Right lobe of liver (tissue), 6 donors: ENCODE measurements around the gene PHC1. TPM values are rescaled to one million over a fixed set of nuclear protein-coding genes. Genes with fewer than 3 reads are reported as not detected.

Source experiments
- ATAC-seq, 4 donors: fragments of 200-7000 bp; cut with Tn5 transposase; one replicate each; pipeline ENCODE4 v1.9.1; 2020; ENCODE audit warnings: mild to moderate bottlenecking in 4 of 4, moderate library complexity in 4 of 4
- DNase-seq, 3 donors: peaks; one replicate each; pipeline ENCODE4 v3.0.0-alpha.2; 2020
- H3K27ac ChIP-seq, 3 donors: fragments of 200-600 bp; one replicate each; pipeline ENCODE4 v1.8.0; 2022
- H3K27me3 ChIP-seq, 2 donors: fragments of 200-600 bp; one replicate each; pipeline ENCODE4 v1.8.0; 2022
- H3K36me3 ChIP-seq, 4 donors: fragments of 200-600 bp; sonication (generic) in 1 of 4; one replicate each; pipeline versions ENCODE4 v1.5.1 to v1.8.0; 2017 to 2022; ENCODE audit warnings: control low read depth in 1 of 4
- H3K4me1 ChIP-seq, 4 donors: fragments of 200-600 bp; sonication (generic) in 1 of 4; one replicate each; pipeline versions ENCODE4 v1.5.1 to v1.8.0; 2017 to 2022; ENCODE audit warnings: control low read depth in 1 of 4
- H3K4me3 ChIP-seq, 3 donors: fragments of 200-600 bp; one replicate each; pipeline ENCODE4 v1.8.0; 2022
- H3K9me3 ChIP-seq, 4 donors: fragments of 200-600 bp; sonication (generic) in 1 of 4; one replicate each; pipeline versions ENCODE4 v1.5.1 to v1.8.0; 2017 to 2022; ENCODE audit warnings: control low read depth in 1 of 4
- CTCF ChIP-seq, 4 donors: fragments of 200-600 bp in 3 of 4; fragments of 450-650 bp in 1 of 4; IDR thresholded peaks; one replicate each; pipeline versions ENCODE4 v1.5.1 to v1.8.0; 2016 to 2022; ENCODE audit warnings: antibody characterized with exemption in 4 of 4, mild to moderate bottlenecking in 2 of 4
- POLR2A ChIP-seq: fragments of 450-650 bp; IDR thresholded peaks from one replicate; pipeline ENCODE4 v1.6.1; 2017; ENCODE audit warnings: antibody characterized with exemption, mild to moderate bottlenecking
- WGBS: methylation state at CpG from one replicate; pipeline ENCODE4 v1.1.6; 2018; ENCODE audit warnings: low coverage, low lambda C conversion rate; ENCODE audit not compliant: insufficient coverage; ENCODE audit errors: missing lambda C conversion rate; 5-methylcytosine and 5-hydroxymethylcytosine counted together
- intact Hi-C, 2 donors: fragments of 100-400 bp; cut with DNase I; formaldehyde crosslinking; loops; one replicate each; pipeline versions ENCODE4 v1.11.2 to v1.14.1; 2022
- total RNA-seq, 6 experiments: library from RNA; depleted of rRNA in 2 of 6; stranded (reverse); fragments of >200 nt in 2 of 6; fragmentation: NEBNext Ultra II Directional in 3 of 6; extraction: Animal tissue kit (Norgen Biotek cat#: 25700) in 3 of 6; gene quantifications; one replicate each; pipeline versions ENCODE4 v1.1.0 to v1.2.4, GENCODE V29; 2016 to 2023
- donor health status: DM: no; HTN: yes; CAD: no.
- donor health status: DM: no; HTN: no; CAD: no.
- donor health status: DM: no; HTN: no; CAD: no.
- donor health status: DM: no; HTN: yes; CAD: no.
- donor health status: DM: no; HTN: yes; CAD: no.

PHC1 gene
- total RNA-seq, 6 experiments from 2014 or later, result 3.3 to 15.0 (median 7.4) TPM

- no peak for DNase-seq
- Histone ChIP-seq H3K27me3 (no peaks in the 10 kb centered on the region), H3K4me3 (no peak overlapping the region), H3K27ac (no peak overlapping the region), H3K4me1 (peaks cover 0 to 7% (median 0%) of the 10 kb centered on the region in 4 donors), H3K9me3 (no peaks in the 10 kb centered on the region), H3K36me3 (peaks cover 0 to 47% (median 19%) of the 10 kb centered on the region in 4 donors)
- no peak for TF ChIP-seq POLR2A
- no peak for TF ChIP-seq CTCF (IDR thresholded peaks at IDR 0.05)
- WGBS, result 73% methylated on average over 4 of the region's 5 CpGs
- no peak for ATAC-seq
- intact Hi-C loops, result no loop called here
These were observed 27.6 kb downstream of the PHC1 start for GRCh38 chr12:8941691-8942478.

- H3K27me3 ChIP-seq, result no peaks in the 10 kb centered on the region
- WGBS, result 87% methylated on average over 8 of the region's 10 CpGs
- peaks cover 0 to 25% (median 9%) of the 10 kb centered on the region in 4 donors for H3K4me1 ChIP-seq
- no peak overlapping the region for H3K4me3 ChIP-seq
- ATAC-seq (no peak), DNase-seq (no peak)
- no peaks in the 10 kb centered on the region for H3K9me3 ChIP-seq
- H3K27ac ChIP-seq, result no peak overlapping the region
- H3K36me3 ChIP-seq, result peaks cover 0 to 47% (median 19%) of the 10 kb centered on the region in 4 donors
- TF ChIP-seq POLR2A (no peak), CTCF (IDR thresholded peaks at IDR 0.05) (no peak)
- intact Hi-C loops, result no loop called here
These were observed 29.4 kb downstream of the PHC1 start for GRCh38 chr12:8943565-8944186.

- peaks cover 0 to 27% (median 9%) of the 10 kb centered on the region in 4 donors for H3K4me1 ChIP-seq
- TF ChIP-seq CTCF (IDR thresholded peaks at IDR 0.05) (no peak), POLR2A (no peak)
- DNase-seq (no peak), ATAC-seq (no peak)
- peaks cover 0 to 40% (median 19%) of the 10 kb centered on the region in 4 donors for H3K36me3 ChIP-seq
- intact Hi-C loops, result no loop called here
- no peaks in the 10 kb centered on the region for H3K27me3 ChIP-seq
- WGBS, result 8% methylated on average over 1 of the region's 1 CpG
- H3K4me3 ChIP-seq, result no peak overlapping the region
- no peaks in the 10 kb centered on the region for H3K9me3 ChIP-seq
- no peak overlapping the region for H3K27ac ChIP-seq
These were observed 32.4 kb downstream of the PHC1 start for GRCh38 chr12:8946733-8947132.

- Histone ChIP-seq H3K27ac (no peak overlapping the region), H3K4me3 (no peak overlapping the region), H3K27me3 (no peaks in the 10 kb centered on the region), H3K36me3 (peaks cover 0 to 30% (median 13%) of the 10 kb centered on the region in 4 donors), H3K4me1 (peaks cover 0 to 27% (median 9%) of the 10 kb centered on the region in 4 donors), H3K9me3 (no peaks in the 10 kb centered on the region)
- intact Hi-C loops, result no loop called here
- ATAC-seq (no peak), DNase-seq (no peak)
- no peak for TF ChIP-seq CTCF (IDR thresholded peaks at IDR 0.05)
- TF ChIP-seq POLR2A, result no peak
These were observed 33.4 kb downstream of the PHC1 start for GRCh38 chr12:8947737-8948136.
